Activated naive CD8-positive, alpha-beta T cell treated with anti-CD3 and anti-CD28 coated beads for 36 hours (primary cell): Measurements from ENCODE around the gene GYPC. TPM values are rescaled to one million over a fixed set of nuclear protein-coding genes. Genes with fewer than 3 reads are reported as not detected.
"Not testable (repeated sequence)": the region's sequence is repeated elsewhere in the genome, so short reads cannot be mapped to it uniquely, and the experiment has no call there.

Experiments used
- DNase-seq: peaks from one replicate; pipeline ENCODE4 v3.0.0; 2021
- H3K27ac Mint-ChIP-seq: one replicate; pipeline ENCODE4 v1.8.0; 2022; ENCODE audit warnings: mild to moderate bottlenecking, moderate library complexity, mixed read lengths
- H3K27me3 Mint-ChIP-seq: one replicate; pipeline ENCODE4 v1.8.0; 2022; ENCODE audit warnings: mild to moderate bottlenecking, mixed read lengths
- H3K36me3 Mint-ChIP-seq: one replicate; pipeline ENCODE4 v1.8.0; 2021; ENCODE audit warnings: mild to moderate bottlenecking, mixed read lengths
- H3K4me1 Mint-ChIP-seq: one replicate; pipeline ENCODE4 v1.8.0; 2021; ENCODE audit warnings: mixed read lengths
- H3K4me3 Mint-ChIP-seq: one replicate; pipeline ENCODE4 v1.8.0; 2022; ENCODE audit warnings: mild to moderate bottlenecking, moderate library complexity, mixed read lengths
- H3K9me3 Mint-ChIP-seq: one replicate; pipeline ENCODE4 v1.8.0; 2022; ENCODE audit warnings: mixed read lengths
- total RNA-seq, 2 experiments: library from RNA; stranded (reverse); gene quantifications; one replicate each; pipeline ENCODE4 v1.2.3, GENCODE V29; 2021

The GYPC gene
- total RNA-seq, 2 experiments from 2014 or later, result 171 to 179 TPM

- Mint-ChIP-seq H3K27ac (no peak overlapping the region), H3K4me1 (peaks cover 11% of the 10 kb centered on the region), H3K36me3 (no peaks in the 10 kb centered on the region), H3K27me3 (no peaks in the 10 kb centered on the region), H3K9me3 (no peaks in the 10 kb centered on the region), H3K4me3 (no peak overlapping the region)
- no peak for DNase-seq
These were observed 12.0 kb upstream of the GYPC start for GRCh38 chr2:126643972-126644371.

GRCh38 chr2:126644630-126645191, 11.2 kb upstream of the GYPC start:
- H3K4me3 Mint-ChIP-seq, result no peak overlapping the region
- H3K36me3 Mint-ChIP-seq, result no peaks in the 10 kb centered on the region
- no peaks in the 10 kb centered on the region for H3K27me3 Mint-ChIP-seq
- H3K4me1 Mint-ChIP-seq, result peaks cover 11% of the 10 kb centered on the region
- H3K9me3 Mint-ChIP-seq, result no peaks in the 10 kb centered on the region
- H3K27ac Mint-ChIP-seq, result no peak overlapping the region
- DNase-seq, result no peak

- Mint-ChIP-seq H3K36me3 (no peaks in the 10 kb centered on the region), H3K4me1 (peaks cover 11% of the 10 kb centered on the region), H3K27ac (no peak overlapping the region), H3K9me3 (no peaks in the 10 kb centered on the region), H3K4me3 (no peak overlapping the region), H3K27me3 (no peaks in the 10 kb centered on the region)
- DNase-seq, result no peak
These were observed 10.7 kb upstream of the GYPC start for GRCh38 chr2:126645211-126645618.

- DNase-seq, result no peak
- no peak overlapping the region for H3K4me3 Mint-ChIP-seq
- H3K36me3 Mint-ChIP-seq, result peaks cover 4% of the 10 kb centered on the region
- H3K4me1 Mint-ChIP-seq, result peaks cover 11% of the 10 kb centered on the region
- H3K27me3 Mint-ChIP-seq, result no peaks in the 10 kb centered on the region
- no peak overlapping the region for H3K27ac Mint-ChIP-seq
- H3K9me3 Mint-ChIP-seq, result peaks cover 6% of the 10 kb centered on the region
These were observed 9.9 kb upstream of the GYPC start for GRCh38 chr2:126646026-126646425.

GRCh38 chr2:126647714-126648344, 8.1 kb upstream of the GYPC start:
- DNase-seq, H3K9me3 Mint-ChIP-seq, H3K36me3 Mint-ChIP-seq, H3K4me3 Mint-ChIP-seq, H3K27ac Mint-ChIP-seq, H3K27me3 Mint-ChIP-seq: not testable (repeated sequence)
- peaks cover 11% of the 10 kb centered on the region for H3K4me1 Mint-ChIP-seq

- H3K9me3 Mint-ChIP-seq, H3K27ac Mint-ChIP-seq, DNase-seq, H3K27me3 Mint-ChIP-seq, H3K4me3 Mint-ChIP-seq, H3K36me3 Mint-ChIP-seq: not testable (repeated sequence)
- H3K4me1 Mint-ChIP-seq, result peaks cover 11% of the 10 kb centered on the region
These were observed 7.6 kb upstream of the GYPC start for GRCh38 chr2:126648345-126648786.

- Mint-ChIP-seq H3K4me1 (peaks cover 11% of the 10 kb centered on the region), H3K27ac (no peak overlapping the region), H3K27me3 (no peaks in the 10 kb centered on the region), H3K36me3 (peaks cover 6% of the 10 kb centered on the region), H3K9me3 (peaks cover 8% of the 10 kb centered on the region), H3K4me3 (no peak overlapping the region)
- DNase-seq, result no peak
These were observed 6.9 kb upstream of the GYPC start for GRCh38 chr2:126649101-126649500.

- no peak for DNase-seq
- Mint-ChIP-seq H3K9me3 (peaks cover 8% of the 10 kb centered on the region), H3K4me1 (peaks cover 11% of the 10 kb centered on the region), H3K27me3 (no peaks in the 10 kb centered on the region), H3K4me3 (no peak overlapping the region), H3K27ac (no peak overlapping the region), H3K36me3 (peaks cover 6% of the 10 kb centered on the region)
These were observed 5.0 kb upstream of the GYPC start for GRCh38 chr2:126650994-126651393.

GRCh38 chr2:126652323-126652891, 3.6 kb upstream of the GYPC start:
- Mint-ChIP-seq H3K4me1 (peaks cover 11% of the 10 kb centered on the region), H3K4me3 (no peak overlapping the region), H3K9me3 (peaks cover 8% of the 10 kb centered on the region), H3K36me3 (peaks cover 14% of the 10 kb centered on the region), H3K27me3 (no peaks in the 10 kb centered on the region), H3K27ac (no peak overlapping the region)
- DNase-seq, result no peak

- no peaks in the 10 kb centered on the region for H3K27me3 Mint-ChIP-seq
- peaks cover 21% of the 10 kb centered on the region for H3K36me3 Mint-ChIP-seq
- peaks cover 14% of the 10 kb centered on the region for H3K4me1 Mint-ChIP-seq
- no peak for DNase-seq
- peaks cover 8% of the 10 kb centered on the region for H3K9me3 Mint-ChIP-seq
- H3K27ac Mint-ChIP-seq, result no peak overlapping the region
- H3K4me3 Mint-ChIP-seq, result no peak overlapping the region
These were observed 2.8 kb upstream of the GYPC start for GRCh38 chr2:126653109-126653508.

GRCh38 chr2:126653761-126654160, 2.2 kb upstream of the GYPC start:
- Mint-ChIP-seq H3K4me1 (peaks cover 19% of the 10 kb centered on the region), H3K4me3 (no peak overlapping the region)

GRCh38 chr2:126655051-126655450, 907 bp upstream of the GYPC start:
- peak overlapping the region; percentile 91 for H3K4me3 Mint-ChIP-seq
- no peak for DNase-seq
- H3K36me3 Mint-ChIP-seq, result peaks cover 33% of the 10 kb centered on the region
- peaks cover 31% of the 10 kb centered on the region for H3K4me1 Mint-ChIP-seq
- peaks cover 8% of the 10 kb centered on the region for H3K9me3 Mint-ChIP-seq
- no peaks in the 10 kb centered on the region for H3K27me3 Mint-ChIP-seq
- peak overlapping the region; percentile 98 for H3K27ac Mint-ChIP-seq

More at GRCh38 chr2:126653761-126654160, 2.2 kb upstream of the GYPC start:
- H3K36me3 Mint-ChIP-seq, result peaks cover 25% of the 10 kb centered on the region
- no peaks in the 10 kb centered on the region for H3K27me3 Mint-ChIP-seq
- no peak overlapping the region for H3K27ac Mint-ChIP-seq
- H3K9me3 Mint-ChIP-seq, result peaks cover 8% of the 10 kb centered on the region
- DNase-seq, result no peak

- Mint-ChIP-seq H3K27me3 (no peaks in the 10 kb centered on the region), H3K9me3 (peaks cover 2% of the 10 kb centered on the region), H3K27ac (peak overlapping the region; percentile 98), H3K4me3 (peak overlapping the region; percentile 97), H3K4me1 (peaks cover 46% of the 10 kb centered on the region), H3K36me3 (peaks cover 42% of the 10 kb centered on the region)
- peak; percentile 55 for DNase-seq
These were observed 631 bp downstream of the GYPC start for GRCh38 chr2:126656431-126657147.

GRCh38 chr2:126657148-126657635, 1.2 kb downstream of the GYPC start:
- Mint-ChIP-seq H3K4me1 (peaks cover 52% of the 10 kb centered on the region), H3K27me3 (no peaks in the 10 kb centered on the region), H3K4me3 (peak overlapping the region; percentile 97), H3K9me3 (peaks cover under 1% of the 10 kb centered on the region), H3K27ac (peak overlapping the region; percentile 98), H3K36me3 (peaks cover 47% of the 10 kb centered on the region)
- DNase-seq, result peak; percentile 66

- DNase-seq, result peak; percentile 79
- Mint-ChIP-seq H3K4me1 (peaks cover 58% of the 10 kb centered on the region), H3K4me3 (peak overlapping the region; percentile 97), H3K36me3 (peaks cover 52% of the 10 kb centered on the region), H3K27ac (peak overlapping the region; percentile 98), H3K27me3 (no peaks in the 10 kb centered on the region), H3K9me3 (no peaks in the 10 kb centered on the region)
These were observed 1.8 kb downstream of the GYPC start for GRCh38 chr2:126657636-126658318.
